Tibial nerve (tissue), 4 donors: ENCODE data around the gene ERBB4.

Experiments
- CTCF ChIP-seq, 5 experiments: fragments of 200-600 bp in 3 of 5; fragments of 450-650 bp in 2 of 5; sonication (generic) in 3 of 5; IDR thresholded peaks; one replicate each; pipeline ENCODE4 v1.5.1; 2016 to 2019; ENCODE audit warnings: antibody characterized with exemption in 5 of 5, mild to moderate bottlenecking in 3 of 5, moderate library complexity in 2 of 5
- EP300 ChIP-seq, 2 donors: sonication (generic); formaldehyde crosslinking; IDR thresholded peaks; one replicate each; pipeline ENCODE4 v1.6.1; 2017; ENCODE audit warnings: antibody characterized with exemption in 2 of 2, mild to moderate bottlenecking in 1 of 2
- POLR2A ChIP-seq, 2 donors: fragments of 450-650 bp; IDR thresholded peaks; one replicate each; pipeline ENCODE4 v1.6.1; 2017; ENCODE audit warnings: antibody characterized with exemption in 2 of 2, mild to moderate bottlenecking in 2 of 2, moderate library complexity in 2 of 2

DNA sequence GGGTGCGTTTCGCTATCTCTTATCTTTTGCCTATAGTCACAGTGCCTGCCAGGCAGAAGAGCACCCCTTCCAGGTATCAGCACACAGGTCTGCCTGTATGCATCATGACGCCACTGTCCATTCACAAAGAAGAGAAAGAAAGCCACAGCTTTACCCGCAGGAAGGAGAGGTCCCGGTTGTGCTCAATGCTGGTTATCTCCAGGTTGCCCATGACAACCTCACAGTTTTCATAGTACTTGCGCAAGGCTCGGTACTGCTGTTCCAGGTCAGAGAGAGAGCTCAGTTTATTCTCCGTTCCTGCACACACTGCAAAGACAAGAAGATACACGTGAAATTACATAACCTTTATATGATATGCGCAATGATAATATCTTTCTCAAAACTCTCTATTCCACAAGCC, 414.0 kb downstream of the ERBB4 start:
- TF ChIP-seq CTCF (IDR thresholded peaks at IDR 0.05) = no peak
- no peak for TF ChIP-seq POLR2A (IDR thresholded peaks at IDR 0.05)
- no peak for TF ChIP-seq EP300 (IDR thresholded peaks at IDR 0.05)
